Common myeloid progenitor, CD34-positive (primary cell): ENCODE measurements around the gene MERTK.
"Not testable (repeated sequence)": the region's sequence is repeated elsewhere in the genome, so short reads cannot be mapped to it uniquely, and the experiment has no call there.

ENCODE experiments used
- CTCF ChIA-PET: fragments of 350-600 bp; sonication (Branson Sonifier 250); formaldehyde crosslinking; loops from one replicate; lab custom pipeline; 2021; ENCODE audit warnings: antibody characterized with exemption; lab: Charles Lee
- POLR2A ChIA-PET: fragments of 350-600 bp; sonication (Branson Sonifier 250); formaldehyde crosslinking; loops from one replicate; lab custom pipeline; 2021; ENCODE audit warnings: antibody characterized with exemption; lab: Charles Lee
- DNase-seq, 3 donors: peaks; one replicate each; pipeline versions ENCODE4 v3.0.0 to v3.0.0-alpha.2; 2013
- H3K27ac ChIP-seq, 2 experiments: 1 replicate in 1 of 2; 2 replicates in 1 of 2; pipeline ENCODE4 v1.7.0; 2013; ENCODE audit warnings: inconsistent platforms in 2 of 2, low read length in 2 of 2, mild to moderate bottlenecking in 2 of 2, low read depth in 1 of 2, moderate library complexity in 1 of 2; ENCODE audit not compliant: severe bottlenecking in 2 of 2, insufficient read depth in 1 of 2, poor library complexity in 1 of 2
- H3K27me3 ChIP-seq, 5 experiments: replicated peaks in 2 of 5; 1 replicate in 3 of 5; 2 replicates in 2 of 5; pipeline versions ENCODE4 v1.6.1 to v1.7.0; 2013; ENCODE audit warnings: low read length in 4 of 5, mild to moderate bottlenecking in 2 of 5, moderate library complexity in 2 of 5, inconsistent platforms in 1 of 5; ENCODE audit not compliant: insufficient read depth in 5 of 5, control insufficient read depth in 4 of 5
- H3K36me3 ChIP-seq, 4 experiments: 1 replicate in 2 of 4; 2 replicates in 2 of 4; pipeline versions ENCODE4 v1.6.1 to v1.7.0; 2013; ENCODE audit warnings: low read length in 3 of 4, control low read depth in 1 of 4, mild to moderate bottlenecking in 1 of 4; ENCODE audit not compliant: control insufficient read depth in 4 of 4, insufficient read depth in 4 of 4
- H3K4me1 ChIP-seq, 4 experiments: 1 replicate in 3 of 4; 2 replicates in 1 of 4; pipeline versions ENCODE4 v1.6.1 to v1.7.1; 2013; ENCODE audit warnings: low read length in 3 of 4, mild to moderate bottlenecking in 3 of 4, control low read depth in 1 of 4, inconsistent platforms in 1 of 4, moderate library complexity in 1 of 4; ENCODE audit not compliant: control insufficient read depth in 4 of 4, insufficient read depth in 4 of 4; ENCODE audit errors: control extremely low read depth in 1 of 4
- H3K4me3 ChIP-seq, 7 experiments: 1 replicate in 4 of 7; 2 replicates in 3 of 7; pipeline versions ENCODE4 v1.5.1 to v1.7.0; 2013; ENCODE audit warnings: mild to moderate bottlenecking in 7 of 7, low read length in 6 of 7, moderate library complexity in 6 of 7, inconsistent platforms in 2 of 7, low read depth in 2 of 7, control low read depth in 1 of 7; ENCODE audit not compliant: insufficient read depth in 4 of 7, control insufficient read depth in 1 of 7; ENCODE audit errors: extremely low read depth in 1 of 7
- H3K9me3 ChIP-seq, 5 experiments: 1 replicate in 4 of 5; 2 replicates in 1 of 5; pipeline versions ENCODE4 v1.6.1 to v1.7.1; 2013; ENCODE audit warnings: low read length in 4 of 5, mild to moderate bottlenecking in 2 of 5, inconsistent platforms in 1 of 5, low read depth in 1 of 5, moderate library complexity in 1 of 5; ENCODE audit not compliant: control insufficient read depth in 4 of 5, insufficient read depth in 2 of 5; ENCODE audit errors: control extremely low read depth in 1 of 5
- WGBS: methylation state at CpG from one replicate; pipeline ENCODE4 v1.1.5; 2013; ENCODE audit not compliant: insufficient coverage; 5-methylcytosine and 5-hydroxymethylcytosine counted together

MERTK gene

GRCh38 chr2:112039556-112039955, 141.1 kb downstream of the MERTK start:
- H3K9me3 ChIP-seq, DNase-seq, H3K27me3 ChIP-seq, H3K4me3 ChIP-seq, H3K27ac ChIP-seq, CTCF ChIA-PET, H3K4me1 ChIP-seq, POLR2A ChIA-PET, H3K36me3 ChIP-seq: not testable (repeated sequence)
- WGBS: 98% methylated on average over 11 of the region's 12 CpGs

- H3K4me1 ChIP-seq, H3K27ac ChIP-seq, DNase-seq, H3K27me3 ChIP-seq, POLR2A ChIA-PET, H3K36me3 ChIP-seq, CTCF ChIA-PET, H3K4me3 ChIP-seq, H3K9me3 ChIP-seq: not testable (repeated sequence)
- WGBS: 96% methylated on average over 2 of the region's 2 CpGs
These were observed 141.7 kb downstream of the MERTK start for GRCh38 chr2:112040066-112040465.

- POLR2A ChIA-PET, H3K27me3 ChIP-seq, H3K27ac ChIP-seq, DNase-seq, H3K4me3 ChIP-seq, H3K4me1 ChIP-seq, CTCF ChIA-PET, H3K36me3 ChIP-seq, H3K9me3 ChIP-seq: not testable (repeated sequence)
- 95% methylated on average over 4 of the region's 6 CpGs for WGBS
These were observed 143.1 kb downstream of the MERTK start for GRCh38 chr2:112041460-112041859.

GRCh38 chr2:112045446-112046014, 147.1 kb downstream of the MERTK start:
- no peaks in the 10 kb centered on the region for H3K4me1 ChIP-seq
- H3K27ac ChIP-seq: no peak overlapping the region
- no peak for DNase-seq
- peaks cover 0 to 7% (median 4%) of the 10 kb centered on the region in 5 experiments for H3K9me3 ChIP-seq
- H3K27me3 ChIP-seq: no peaks in the 10 kb centered on the region
- no peaks in the 10 kb centered on the region for H3K36me3 ChIP-seq
- no peak overlapping the region for H3K4me3 ChIP-seq
- CTCF ChIA-PET: interaction anchor here (1.3 to 2.1 kb wide), 3 partner anchors 13 to 158 kb away, joined by 3 to 6 read pairs (median 4); partner anchors contain the start of gene MERTK
- POLR2A ChIA-PET: interaction anchor here (0.7 kb wide), 1 partner anchor 272 kb away, joined by 6 read pairs; no protein-coding TSS in a partner anchor

- ChIA-PET POLR2A (interaction anchor here (0.7 kb wide), 1 partner anchor 272 kb away, joined by 6 read pairs; no protein-coding TSS in a partner anchor), CTCF (interaction anchor here (1.6 to 3.2 kb wide), 6 partner anchors 27 to 162 kb away, joined by 3 to 10 read pairs (median 8); partner anchors contain the start of gene ANAPC1)
- peaks cover 0 to 7% (median 4%) of the 10 kb centered on the region in 5 experiments for H3K9me3 ChIP-seq
- no peak for DNase-seq
- H3K4me1 ChIP-seq: no peaks in the 10 kb centered on the region
- H3K36me3 ChIP-seq: no peaks in the 10 kb centered on the region
- no peaks in the 10 kb centered on the region for H3K27me3 ChIP-seq
- H3K27ac ChIP-seq: no peak overlapping the region
- H3K4me3 ChIP-seq: no peak overlapping the region
These were observed 147.8 kb downstream of the MERTK start for GRCh38 chr2:112046231-112046630.

GRCh38 chr2:112047537-112048235, 149.3 kb downstream of the MERTK start:
- H3K4me3 ChIP-seq: no peak overlapping the region
- CTCF ChIA-PET: interaction anchor here (0.9 to 5.6 kb wide), 16 partner anchors 11 to 535 kb away, joined by 3 to 35 read pairs (median 4); partner anchors contain the start of gene ANAPC1
- WGBS: 100% methylated on average over 6 of the region's 7 CpGs

GRCh38 chr2:112048236-112048592, 149.8 kb downstream of the MERTK start:
- Histone ChIP-seq H3K4me1 (peaks cover 0 to 2% (median under 1%) of the 10 kb centered on the region in 4 experiments), H3K4me3 (no peak overlapping the region), H3K27ac (no peak overlapping the region), H3K36me3 (no peaks in the 10 kb centered on the region), H3K9me3 (peaks cover 0 to 7% (median 4%) of the 10 kb centered on the region in 5 experiments), H3K27me3 (no peaks in the 10 kb centered on the region)
- ChIA-PET POLR2A (interaction anchor here (1.0 kb wide), 1 partner anchor 148 kb away, joined by 3 read pairs; no protein-coding TSS in a partner anchor), CTCF (interaction anchor here (1.0 to 5.6 kb wide), 13 partner anchors 12 to 534 kb away, joined by 3 to 35 read pairs (median 4); partner anchors contain the start of gene ANAPC1)
- WGBS: 90% methylated on average over 2 of the region's 4 CpGs
- no peak for DNase-seq

More at GRCh38 chr2:112047537-112048235, 149.3 kb downstream of the MERTK start:
- Histone ChIP-seq H3K4me1 (no peaks in the 10 kb centered on the region), H3K27ac (no peak overlapping the region), H3K36me3 (no peaks in the 10 kb centered on the region), H3K27me3 (no peaks in the 10 kb centered on the region), H3K9me3 (peaks cover 0 to 7% (median 4%) of the 10 kb centered on the region in 5 experiments)
- POLR2A ChIA-PET: interaction anchor here (1.0 kb wide), 1 partner anchor 148 kb away, joined by 3 read pairs; no protein-coding TSS in a partner anchor
- DNase-seq: peak; percentile 40 to 72 (median 51)
